GM12878 (cell line): ENCODE measurements around the gene SFT2D2. TPM values are rescaled to one million over a fixed set of nuclear protein-coding genes. Genes with fewer than 3 reads are reported as not detected.

Experiments used
- ATAC-seq: fragments of 200-7000 bp; cut with Tn5 transposase; 3 replicates; pipeline ENCODE4 v1.9.1; 2020; ENCODE audit warnings: mild to moderate bottlenecking, moderate library complexity
- BruUV-seq: library from RNA; stranded (reverse); fragments of 400-500 nt; replicated peaks from 2 replicates; lab custom pipeline; 2021; lab: Mats Ljungman, UMichigan
- CTCF ChIA-PET: fragments of 300-600 bp; sonication (Branson Sonifier 250); formaldehyde crosslinking; extraction: SDS; loops from one replicate; lab custom pipeline; 2021; ENCODE audit warnings: inconsistent platforms; lab: Yijun Ruan, JAX
- POLR2A ChIA-PET: fragments of 350-600 bp; formaldehyde crosslinking; extraction: SDS; loops from one replicate; lab custom pipeline; 2021; ENCODE audit warnings: inconsistent platforms; lab: Charles Lee
- RAD21 ChIA-PET: fragments of 300-600 bp; sonication (Branson Sonifier 250); formaldehyde crosslinking; loops from one replicate; lab custom pipeline; 2023; ENCODE audit warnings: antibody characterized with exemption; ENCODE audit not compliant: unreplicated experiment; lab: Charles Lee
- SMC1A ChIA-PET: fragments of 300-600 bp; sonication (Branson Sonifier 250); formaldehyde crosslinking; loops from one replicate; lab custom pipeline; 2023; ENCODE audit not compliant: unreplicated experiment, uncharacterized antibody; lab: Charles Lee
- DNase-seq: peaks from one replicate; pipeline ENCODE4 v3.0.0-alpha.2; 2011; ENCODE audit warnings: low read depth, low spot score
- FAIRE-seq: peaks from 3 replicates; lab custom pipeline; 2011; peaks lifted over from hg19 to GRCh38; lab: Jason Lieb, UNC
- H2AFZ ChIP-seq: 2 replicates; pipeline ENCODE4 v1.6.0; 2011; ENCODE audit warnings: low read depth, low read length, control low read depth; ENCODE audit not compliant: control insufficient read depth
- H3K27ac ChIP-seq: 2 replicates; pipeline ENCODE4 v1.5.1; 2011; ENCODE audit warnings: control low read depth; ENCODE audit not compliant: control insufficient read depth, insufficient read depth
- H3K27me3 ChIP-seq, 2 experiments: replicated peaks in 1 of 2; 2 replicates each; pipeline versions ENCODE4 v1.6.0 to v1.6.1; 2011; ENCODE audit warnings: low read length in 1 of 2; ENCODE audit not compliant: control insufficient read depth in 2 of 2, insufficient read depth in 2 of 2
- H3K36me3 ChIP-seq, 2 experiments: 2 replicates each; pipeline ENCODE4 v1.5.1; 2011; ENCODE audit warnings: low read length in 1 of 2; ENCODE audit not compliant: control insufficient read depth in 2 of 2, insufficient read depth in 2 of 2
- H3K4me1 ChIP-seq: 2 replicates; pipeline ENCODE4 v1.6.1; 2011; ENCODE audit warnings: mild to moderate bottlenecking, low read length, moderate library complexity, mixed read lengths; ENCODE audit not compliant: control insufficient read depth, insufficient read depth
- H3K4me2 ChIP-seq: 2 replicates; pipeline ENCODE4 v1.6.0; 2011; ENCODE audit warnings: control low read depth; ENCODE audit not compliant: control insufficient read depth, insufficient read depth
- H3K4me3 ChIP-seq: fragments of 200-600 bp; sonication (generic); 2 replicates; pipeline ENCODE4 v1.5.1; 2016
- H3K79me2 ChIP-seq: 2 replicates; pipeline ENCODE4 v1.6.0; 2011; ENCODE audit warnings: low read length; ENCODE audit not compliant: control insufficient read depth, insufficient read depth
- H3K9ac ChIP-seq: 2 replicates; pipeline ENCODE4 v1.8.0; 2011; ENCODE audit warnings: low read length, control low read depth, mixed read lengths; ENCODE audit not compliant: control insufficient read depth, insufficient read depth
- H3K9me3 ChIP-seq: replicated peaks from 3 replicates; pipeline ENCODE4 v1.5.1; 2011; ENCODE audit warnings: mild to moderate bottlenecking, low read length; ENCODE audit not compliant: control insufficient read depth, insufficient read depth
- H4K20me1 ChIP-seq: 2 replicates; pipeline ENCODE4 v1.6.0; 2011; ENCODE audit not compliant: control insufficient read depth, insufficient read depth
- BHLHE40 ChIP-seq, 2 experiments: fragments of 450-650 bp in 1 of 2; IDR thresholded peaks; 2 replicates each; pipeline ENCODE4 v1.6.1; 2011 to 2017; ENCODE audit warnings: low read depth in 2 of 2, borderline replicate concordance in 1 of 2, improper control_type of control experiment in 1 of 2, low read length in 1 of 2, mild to moderate bottlenecking in 1 of 2
- CREM ChIP-seq: IDR thresholded peaks from 2 replicates; pipeline ENCODE4 v1.6.1; 2014; ENCODE audit warnings: antibody characterized with exemption, low read depth
- E2F8 ChIP-seq: fragments of 450-650 bp; IDR thresholded peaks from 2 replicates; pipeline ENCODE4 v1.6.1; 2018; ENCODE audit warnings: mild to moderate bottlenecking, low read depth, moderate library complexity; ENCODE audit not compliant: partially characterized antibody
- ELK1 ChIP-seq: IDR thresholded peaks from 2 replicates; pipeline ENCODE4 v1.6.1; 2012; ENCODE audit warnings: low read depth, low read length, improper control_type of control experiment
- ETV6 ChIP-seq, 2 experiments: fragments of 450-650 bp in 1 of 2; IDR thresholded peaks in 1 of 2; conservative IDR thresholded peaks in 1 of 2; 2 replicates each; pipeline ENCODE4 v1.6.1; 2014; ENCODE audit warnings: antibody characterized with exemption in 1 of 2, borderline replicate concordance in 1 of 2, low read depth in 1 of 2, mild to moderate bottlenecking in 1 of 2, moderate library complexity in 1 of 2
- FOXM1 ChIP-seq: IDR thresholded peaks from 2 replicates; pipeline ENCODE4 v1.6.1; 2012; ENCODE audit warnings: low read depth, mild to moderate bottlenecking, inconsistent platforms, low read length, moderate library complexity
- IKZF1 ChIP-seq: fragments of 450-650 bp; conservative IDR thresholded peaks from 2 replicates; pipeline ENCODE4 v1.6.1; 2017; ENCODE audit warnings: antibody characterized with exemption, mild to moderate bottlenecking
- KDM1A ChIP-seq: fragments of 200-600 bp; sonication (generic); IDR thresholded peaks from 2 replicates; pipeline ENCODE4 v1.6.1; 2016; ENCODE audit warnings: borderline replicate concordance
- NFIC ChIP-seq: IDR thresholded peaks from 2 replicates; pipeline ENCODE4 v1.6.1; 2012; ENCODE audit warnings: low read depth, mild to moderate bottlenecking, inconsistent platforms, low read length, moderate library complexity
- SMAD5 ChIP-seq: IDR thresholded peaks from 2 replicates; pipeline ENCODE4 v1.6.1; 2016; ENCODE audit warnings: antibody characterized with exemption, low read depth
- SMARCA5 ChIP-seq: fragments of 450-650 bp; IDR thresholded peaks from 2 replicates; pipeline ENCODE4 v1.6.1; 2017; ENCODE audit warnings: mild to moderate bottlenecking
- SUPT20H ChIP-seq: IDR thresholded peaks from 2 replicates; pipeline ENCODE4 v1.6.1; 2011; ENCODE audit warnings: low read depth, mild to moderate bottlenecking, low read length, moderate library complexity, borderline replicate concordance; ENCODE audit not compliant: control insufficient read depth
- TBL1XR1 ChIP-seq: IDR thresholded peaks from 2 replicates; pipeline ENCODE4 v1.6.1; 2012; ENCODE audit warnings: low read depth, low read length, improper control_type of control experiment
- TCF7 ChIP-seq: IDR thresholded peaks from 2 replicates; pipeline ENCODE4 v1.6.1; 2014; ENCODE audit warnings: antibody characterized with exemption, borderline replicate concordance
- ZBTB33 ChIP-seq: fragments of 450-650 bp; IDR thresholded peaks from 2 replicates; pipeline ENCODE4 v1.6.1; 2017; ENCODE audit warnings: mild to moderate bottlenecking
- WGBS: methylation state at CpG from one replicate; pipeline ENCODE4 v1.1.6; 2016; ENCODE audit warnings: low lambda C conversion rate; ENCODE audit not compliant: insufficient replicate concordance, insufficient coverage; ENCODE audit errors: missing lambda C conversion rate; 5-methylcytosine and 5-hydroxymethylcytosine counted together
- in situ Hi-C: fragments of 300-500 bp; cut with MboI; formaldehyde crosslinking; loops from 9 replicates; pipeline ENCODE4 v1.14.3; 2018; ENCODE audit warnings: mixed read lengths
- intact Hi-C: fragments of 100-400 bp; cut with micrococcal nuclease; formaldehyde crosslinking; loops from one replicate; pipeline ENCODE4 v1.14.2; 2022; ENCODE audit not compliant: unreplicated experiment
- polyA plus RNA-seq, 11 experiments: library from polyadenylated mRNA; depleted of rRNA in 4 of 11; unstranded in 6 of 11; stranded (reverse) in 5 of 11; fragments of >200 nt; fragmentation: Nextera tagmentation in 4 of 11; fragmentation: Illumina TruSeq in 1 of 11; extraction: Ambion mirVana in 4 of 11; extraction: Trizol in 1 of 11; gene quantifications; 1 replicate in 1 of 11; 2 replicates in 10 of 11; pipeline versions ENCODE4 v1.2.1 to v1.2.3, GENCODE V29; 2011 to 2016; ENCODE audit warnings: inconsistent platforms in 2 of 11, missing spikeins in 2 of 11, low read depth in 1 of 11
- total RNA-seq, 4 experiments: library from RNA; depleted of rRNA in 3 of 4; stranded (reverse); fragments of >200 nt in 3 of 4; fragmentation: Illumina TruSeq in 1 of 4; extraction: Trizol in 1 of 4; gene quantifications; 2 replicates each; pipeline versions ENCODE4 v1.2.1 to v1.2.3, GENCODE V29; 2013 to 2021

SFT2D2 gene
- total and polyA plus RNA-seq, 10 of the 15 experiments (the other 5 are each of a cell fraction or from before 2014, with no cell fraction given), result 5.6 to 49.6 (median 24.9) TPM

- Histone ChIP-seq H3K36me3 (peaks cover 0 to 2% of the 10 kb centered on the region in 2 experiments; a peak in 2 of 4 replicates), H3K9me3 (peaks cover 9% of the 10 kb centered on the region; the same call in 2 of the 3 replicates), H3K4me1 (no peaks in the 10 kb centered on the region), H4K20me1 (no peaks in the 10 kb centered on the region), H3K9ac (no peak overlapping the region), H3K4me3 (no peak overlapping the region), H3K4me2 (no peak overlapping the region), H3K27me3 (no peaks in the 10 kb centered on the region), H3K79me2 (peaks cover 2% of the 10 kb centered on the region; the same call in 1 of the 2 replicates), H3K27ac (no peak overlapping the region), H2AFZ (no peak overlapping the region)
- RAD21 ChIA-PET, result no interaction called here
- in situ Hi-C loops, result no loop called here
- CTCF ChIA-PET, result no interaction called here
- no peak for DNase-seq
- SMC1A ChIA-PET, result no interaction called here
- POLR2A ChIA-PET, result no interaction called here
- no peak for FAIRE-seq
- 100% methylated on average over 3 of the region's 3 CpGs for WGBS
- no peak for ATAC-seq
- BruUV-seq, result no TSS peak
- intact Hi-C loops, result no loop called here
- TF ChIP-seq KDM1A, result no peak
- TF ChIP-seq ETV6 (conservative IDR thresholded peaks at IDR 0.05 in 1 of 2, IDR thresholded peaks at IDR 0.05 in 1 of 2; ENCODE audit: borderline replicate concordance in 1 of 2, low read depth in 1 of 2), result no peak
- no peak for TF ChIP-seq NFIC
- no peak for TF ChIP-seq ZBTB33
- no peak for TF ChIP-seq TCF7
- no peak for TF ChIP-seq SMAD5
- no peak for TF ChIP-seq TBL1XR1
- no peak for TF ChIP-seq ELK1
- no peak for TF ChIP-seq BHLHE40 (IDR thresholded peaks at IDR 0.05; ENCODE audit: borderline replicate concordance in 1 of 2, low read depth in 2 of 2, low read length in 1 of 2)
- TF ChIP-seq CREM, result no peak
- no peak for TF ChIP-seq IKZF1
- no peak for TF ChIP-seq FOXM1
- no peak for TF ChIP-seq E2F8
- no peak for TF ChIP-seq SMARCA5
- TF ChIP-seq SUPT20H, result no peak
Measured at GRCh38 chr1:168260393-168260792, 34.6 kb downstream of the SFT2D2 start.
